Neural progenitor cell (in vitro differentiated cells): ENCODE data around the gene SLC27A5. TPM values are rescaled to one million over a fixed set of nuclear protein-coding genes. Genes with fewer than 3 reads are reported as not detected.

Experiments used
- DNase-seq: peaks from one replicate; pipeline ENCODE4 v3.0.0-alpha.2; 2016; ENCODE audit warnings: low spot score
- H2AFZ ChIP-seq: fragments of 200-600 bp; sonication (generic); replicated peaks from 2 replicates; pipeline ENCODE4 v1.6.1; 2016; ENCODE audit warnings: antibody characterized with exemption
- H3F3A ChIP-seq: fragments of 200-600 bp; sonication (generic); 2 replicates; pipeline ENCODE4 v1.6.1; 2016; ENCODE audit warnings: antibody characterized with exemption, low read depth
- H3K27ac ChIP-seq: fragments of 200-600 bp; sonication (generic); 2 replicates; pipeline ENCODE4 v1.5.1; 2016; ENCODE audit warnings: mild to moderate bottlenecking
- H3K27me3 ChIP-seq: fragments of 200-600 bp; sonication (generic); 2 replicates; pipeline ENCODE4 v1.6.1; 2016; ENCODE audit warnings: mild to moderate bottlenecking, moderate library complexity
- H3K36me3 ChIP-seq: fragments of 200-600 bp; sonication (generic); 2 replicates; pipeline ENCODE4 v1.5.1; 2016
- H3K4me1 ChIP-seq: fragments of 200-600 bp; sonication (generic); 2 replicates; pipeline ENCODE4 v1.6.1; 2016; ENCODE audit warnings: mixed run types
- H3K4me2 ChIP-seq: fragments of 200-600 bp; sonication (generic); 2 replicates; pipeline ENCODE4 v1.6.1; 2016
- H3K4me3 ChIP-seq: fragments of 200-600 bp; sonication (generic); 2 replicates; pipeline ENCODE4 v1.5.1; 2016
- H3K79me2 ChIP-seq: fragments of 200-600 bp; sonication (generic); 2 replicates; pipeline ENCODE4 v1.6.1; 2016; ENCODE audit warnings: low read depth
- H3K9ac ChIP-seq: fragments of 200-600 bp; sonication (generic); 2 replicates; pipeline ENCODE4 v1.6.1; 2016
- H3K9me3 ChIP-seq: fragments of 200-600 bp; sonication (generic); 2 replicates; pipeline ENCODE4 v1.5.1; 2016; ENCODE audit warnings: low read depth
- H4K20me1 ChIP-seq: fragments of 200-600 bp; sonication (generic); 2 replicates; pipeline ENCODE4 v1.6.1; 2016; ENCODE audit warnings: low read depth
- H3K27ac Mint-ChIP-seq: 3 replicates; pipeline ENCODE4 v1.8.0; 2021; ENCODE audit warnings: mixed read lengths
- H3K27me3 Mint-ChIP-seq: 2 replicates; pipeline ENCODE4 v1.8.0; 2022; ENCODE audit warnings: low read depth, mild to moderate bottlenecking, inconsistent platforms, moderate library complexity, mixed read lengths; ENCODE audit not compliant: insufficient read depth
- H3K36me3 Mint-ChIP-seq: 3 replicates; pipeline ENCODE4 v1.8.0; 2021; ENCODE audit warnings: mixed read lengths
- H3K4me1 Mint-ChIP-seq: 3 replicates; pipeline ENCODE4 v1.8.0; 2021; ENCODE audit warnings: mixed read lengths
- H3K4me3 Mint-ChIP-seq: 3 replicates; pipeline ENCODE4 v1.8.0; 2021; ENCODE audit warnings: mild to moderate bottlenecking, moderate library complexity, mixed read lengths
- H3K9me3 Mint-ChIP-seq: 3 replicates; pipeline ENCODE4 v1.8.0; 2020; ENCODE audit warnings: mixed read lengths
- CTCF ChIP-seq: fragments of 200-600 bp; sonication (generic); IDR thresholded peaks from 2 replicates; pipeline ENCODE4 v1.5.1; 2017; ENCODE audit warnings: antibody characterized with exemption, mild to moderate bottlenecking
- EZH2 ChIP-seq: fragments of 200-600 bp; sonication (generic); IDR thresholded peaks from 2 replicates; pipeline ENCODE4 v1.6.1; 2017; ENCODE audit warnings: antibody characterized with exemption, mild to moderate bottlenecking, moderate library complexity
- EZH2phosphoT487 ChIP-seq: fragments of 200-600 bp; sonication (generic); IDR thresholded peaks from 2 replicates; pipeline ENCODE4 v1.6.1; 2017; ENCODE audit warnings: antibody characterized with exemption
- total RNA-seq: library from RNA; depleted of rRNA; stranded (reverse); fragments of >200 nt; gene quantifications from 2 replicates; pipeline ENCODE4 v1.2.3, GENCODE V29; 2015; ENCODE audit warnings: low replicate concordance

Gene SLC27A5
- total RNA-seq, 1 donor from 2014 or later = 17.1 TPM

GRCh38 chr19:58466089-58466759 is 45.6 kb downstream of the SLC27A5 start:
- peaks cover 5% of the 10 kb centered on the region for H3F3A ChIP-seq
- Mint-ChIP-seq H3K4me3 (peak overlapping the region; percentile 85), H3K4me1 (peaks cover 19% of the 10 kb centered on the region), H3K27me3 (peaks cover 2% of the 10 kb centered on the region), H3K36me3 (no peaks in the 10 kb centered on the region), H3K9me3 (no peaks in the 10 kb centered on the region), H3K27ac (peak overlapping the region; percentile 53)
- peaks cover 12% of the 10 kb centered on the region for H3K27me3 ChIP-seq
- peak overlapping the region; percentile 75 for H2AFZ ChIP-seq
- TF ChIP-seq EZH2 (no peak), CTCF (no peak), EZH2phosphoT487 (no peak)
- no peak overlapping the region for H3K9ac ChIP-seq
- peaks cover 9% of the 10 kb centered on the region for H3K79me2 ChIP-seq
- DNase-seq = no peak
- H3K4me2 ChIP-seq = peak overlapping the region; percentile 79
- H3K9me3 ChIP-seq = no peaks in the 10 kb centered on the region
- H3K36me3 ChIP-seq = no peaks in the 10 kb centered on the region
- peak overlapping the region; percentile 80 for H3K4me3 ChIP-seq
- peaks cover 9% of the 10 kb centered on the region for H4K20me1 ChIP-seq
- no peak overlapping the region for H3K27ac ChIP-seq
- H3K4me1 ChIP-seq = no peaks in the 10 kb centered on the region

GRCh38 chr19:58460039-58460438 is 51.8 kb downstream of the SLC27A5 start:
- TF ChIP-seq CTCF = no peak
- TF ChIP-seq EZH2 = no peak
- no peak for TF ChIP-seq EZH2phosphoT487
- Mint-ChIP-seq H3K27ac (no peak overlapping the region), H3K36me3 (peaks cover 11% of the 10 kb centered on the region), H3K4me3 (no peak overlapping the region), H3K9me3 (no peaks in the 10 kb centered on the region), H3K4me1 (no peaks in the 10 kb centered on the region), H3K27me3 (peaks cover 2% of the 10 kb centered on the region)
- no peak for DNase-seq
- Histone ChIP-seq H3K9me3 (no peaks in the 10 kb centered on the region), H3F3A (no peaks in the 10 kb centered on the region), H3K4me3 (no peak overlapping the region), H3K27me3 (no peaks in the 10 kb centered on the region), H3K9ac (no peak overlapping the region), H3K4me1 (no peaks in the 10 kb centered on the region), H3K79me2 (no peaks in the 10 kb centered on the region), H2AFZ (no peak overlapping the region), H3K4me2 (no peak overlapping the region), H4K20me1 (no peaks in the 10 kb centered on the region), H3K27ac (no peak overlapping the region), H3K36me3 (no peaks in the 10 kb centered on the region)

- Histone ChIP-seq H3F3A (no peaks in the 10 kb centered on the region), H3K27ac (no peak overlapping the region), H3K4me3 (no peak overlapping the region), H3K9ac (no peak overlapping the region), H3K9me3 (no peaks in the 10 kb centered on the region), H3K79me2 (no peaks in the 10 kb centered on the region), H3K4me1 (no peaks in the 10 kb centered on the region), H3K4me2 (no peak overlapping the region), H2AFZ (no peak overlapping the region), H3K36me3 (no peaks in the 10 kb centered on the region), H4K20me1 (no peaks in the 10 kb centered on the region), H3K27me3 (peaks cover 12% of the 10 kb centered on the region)
- no peaks in the 10 kb centered on the region for H3K9me3 Mint-ChIP-seq
- no peak overlapping the region for H3K27ac Mint-ChIP-seq
- no peak for TF ChIP-seq EZH2
- TF ChIP-seq CTCF = no peak
- TF ChIP-seq EZH2phosphoT487 = no peak
- peaks cover 18% of the 10 kb centered on the region for H3K36me3 Mint-ChIP-seq
- DNase-seq = no peak
- no peak overlapping the region for H3K4me3 Mint-ChIP-seq
- H3K27me3 Mint-ChIP-seq = peaks cover 5% of the 10 kb centered on the region
- peaks cover 6% of the 10 kb centered on the region for H3K4me1 Mint-ChIP-seq
Observed at GRCh38 chr19:58456111-58456510, 55.7 kb downstream of the SLC27A5 start.
